AG10803 (cell line): ENCODE measurements around the gene AP2A2.

Experiments
- DNase-seq: peaks from one replicate; pipeline ENCODE4 v3.0.0; 2010; ENCODE audit warnings: low read depth
- H3K4me3 ChIP-seq: 2 replicates; pipeline ENCODE4 v1.5.1; 2011; ENCODE audit warnings: mild to moderate bottlenecking, low read length, control low read depth
- CTCF ChIP-seq: conservative IDR thresholded peaks from 2 replicates; pipeline ENCODE4 v1.5.1; 2011; ENCODE audit warnings: mild to moderate bottlenecking, low read length, control low read depth, inconsistent platforms

AP2A2 gene

GRCh38 chr11:1044160-1044559 lies 118.5 kb downstream of the AP2A2 start:
- H3K4me3 ChIP-seq: no peak overlapping the region
- no peak for TF ChIP-seq CTCF
- no peak for DNase-seq

- no peak for DNase-seq
- H3K4me3 ChIP-seq: no peak overlapping the region
- no peak for TF ChIP-seq CTCF
Observed at GRCh38 chr11:1047595-1048156, 122.0 kb downstream of the AP2A2 start.

- no peak for TF ChIP-seq CTCF
- DNase-seq: no peak
- H3K4me3 ChIP-seq: no peak overlapping the region
Observed at GRCh38 chr11:1048375-1049070, 122.9 kb downstream of the AP2A2 start.

- TF ChIP-seq CTCF: no peak
- H3K4me3 ChIP-seq: no peak overlapping the region
- DNase-seq: no peak
Observed at GRCh38 chr11:1049071-1049405, 123.4 kb downstream of the AP2A2 start.

GRCh38 chr11:1049431-1049891 lies 123.8 kb downstream of the AP2A2 start:
- DNase-seq: no peak
- TF ChIP-seq CTCF: no peak

GRCh38 chr11:1049911-1050580 lies 124.4 kb downstream of the AP2A2 start:
- TF ChIP-seq CTCF: no peak
- DNase-seq: no peak
- H3K4me3 ChIP-seq: no peak overlapping the region

More at GRCh38 chr11:1049431-1049891, 123.8 kb downstream of the AP2A2 start:
- H3K4me3 ChIP-seq: no peak overlapping the region
